Calu3 (cell line): ENCODE data around the gene IQCH. TPM values are rescaled to one million over a fixed set of nuclear protein-coding genes. Genes with fewer than 3 reads are reported as not detected.

Experiments used
- BruUV-seq: library from RNA; stranded (reverse); fragments of 400-500 nt; replicated peaks from 2 replicates; lab custom pipeline; 2021; lab: Mats Ljungman, UMichigan
- CTCF ChIA-PET: fragments of 300-600 bp; sonication (Branson Sonifier 250); formaldehyde crosslinking; loops from one replicate; lab custom pipeline; 2022; ENCODE audit warnings: antibody characterized with exemption; lab: Charles Lee
- DNase-seq: peaks from one replicate; pipeline ENCODE4 v3.0.0; 2022
- H3K27ac Mint-ChIP-seq: one replicate; pipeline ENCODE4 v1.8.0; 2022; ENCODE audit warnings: mixed read lengths; ENCODE audit not compliant: unreplicated experiment
- H3K27me3 Mint-ChIP-seq: one replicate; pipeline ENCODE4 v1.8.0; 2022; ENCODE audit warnings: mixed read lengths; ENCODE audit not compliant: unreplicated experiment
- H3K36me3 Mint-ChIP-seq: one replicate; pipeline ENCODE4 v1.8.0; 2022; ENCODE audit warnings: mild to moderate bottlenecking, moderate library complexity, mixed read lengths; ENCODE audit not compliant: insufficient read depth, unreplicated experiment
- H3K4me1 Mint-ChIP-seq: one replicate; pipeline ENCODE4 v1.8.0; 2022; ENCODE audit warnings: mild to moderate bottlenecking, low read depth, mixed read lengths; ENCODE audit not compliant: unreplicated experiment
- H3K4me3 Mint-ChIP-seq: one replicate; pipeline ENCODE4 v1.8.0; 2022; ENCODE audit warnings: mild to moderate bottlenecking, low read depth, moderate library complexity, mixed read lengths; ENCODE audit not compliant: unreplicated experiment
- H3K9me3 Mint-ChIP-seq: one replicate; pipeline ENCODE4 v1.8.0; 2022; ENCODE audit warnings: low read depth, mixed read lengths; ENCODE audit not compliant: unreplicated experiment
- intact Hi-C: fragments of 100-400 bp; cut with micrococcal nuclease; formaldehyde crosslinking; loops from one replicate; pipeline ENCODE4 v1.10.0; 2022; ENCODE audit not compliant: unreplicated experiment
- total RNA-seq: library from RNA; stranded (reverse); gene quantifications from 2 replicates; pipeline ENCODE4 v1.2.3, GENCODE V29; 2022
- TF ChIP-seq, protein P1 (sequence below): fragments of 200-600 bp; IDR thresholded peaks from one replicate; pipeline ENCODE4 v1.8.0; 2022; ENCODE audit warnings: antibody characterized with exemption; ENCODE audit not compliant: unreplicated experiment

Gene IQCH
- total RNA-seq, 1 experiment from 2014 or later = 5.5 TPM

DNA sequence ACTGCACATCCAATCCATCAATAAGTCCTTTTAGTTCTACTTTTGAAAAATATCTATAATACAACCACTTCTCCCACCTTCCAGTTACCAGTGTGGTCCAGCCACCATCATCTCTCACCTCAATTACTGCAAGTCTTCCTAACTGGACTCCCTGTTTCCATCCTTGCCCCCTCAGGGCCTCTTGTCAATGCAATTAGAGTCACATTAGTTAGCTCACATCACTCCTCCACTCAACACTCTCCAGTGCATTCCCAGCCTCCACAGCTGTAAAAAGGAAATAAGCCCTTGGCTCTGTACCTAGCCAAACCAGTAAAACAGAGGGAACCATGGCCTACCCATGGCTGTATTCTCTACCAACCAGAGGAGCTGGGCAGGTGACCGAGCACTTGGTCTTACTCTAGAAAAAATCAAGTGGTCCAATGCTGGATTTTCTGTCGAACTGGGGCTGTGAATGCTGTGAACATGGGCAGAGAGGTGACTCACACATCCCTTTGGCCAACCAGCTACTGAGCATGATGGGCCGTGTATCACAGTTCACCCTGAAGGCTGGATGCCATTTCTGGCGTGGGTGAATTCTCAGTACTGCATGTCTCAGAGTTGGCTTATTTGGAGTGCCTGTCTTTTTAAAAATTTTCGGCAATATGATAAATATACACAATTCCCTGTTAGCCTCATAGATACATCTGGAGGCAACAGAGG is 203.9 kb downstream of the IQCH start:
- DNase-seq = no peak
- Mint-ChIP-seq H3K27ac (no peak overlapping the region), H3K9me3 (no peaks in the 10 kb centered on the region), H3K4me3 (no peak overlapping the region), H3K4me1 (no peaks in the 10 kb centered on the region), H3K27me3 (no peaks in the 10 kb centered on the region), H3K36me3 (no peaks in the 10 kb centered on the region)
- TF ChIP-seq, protein P1, sequence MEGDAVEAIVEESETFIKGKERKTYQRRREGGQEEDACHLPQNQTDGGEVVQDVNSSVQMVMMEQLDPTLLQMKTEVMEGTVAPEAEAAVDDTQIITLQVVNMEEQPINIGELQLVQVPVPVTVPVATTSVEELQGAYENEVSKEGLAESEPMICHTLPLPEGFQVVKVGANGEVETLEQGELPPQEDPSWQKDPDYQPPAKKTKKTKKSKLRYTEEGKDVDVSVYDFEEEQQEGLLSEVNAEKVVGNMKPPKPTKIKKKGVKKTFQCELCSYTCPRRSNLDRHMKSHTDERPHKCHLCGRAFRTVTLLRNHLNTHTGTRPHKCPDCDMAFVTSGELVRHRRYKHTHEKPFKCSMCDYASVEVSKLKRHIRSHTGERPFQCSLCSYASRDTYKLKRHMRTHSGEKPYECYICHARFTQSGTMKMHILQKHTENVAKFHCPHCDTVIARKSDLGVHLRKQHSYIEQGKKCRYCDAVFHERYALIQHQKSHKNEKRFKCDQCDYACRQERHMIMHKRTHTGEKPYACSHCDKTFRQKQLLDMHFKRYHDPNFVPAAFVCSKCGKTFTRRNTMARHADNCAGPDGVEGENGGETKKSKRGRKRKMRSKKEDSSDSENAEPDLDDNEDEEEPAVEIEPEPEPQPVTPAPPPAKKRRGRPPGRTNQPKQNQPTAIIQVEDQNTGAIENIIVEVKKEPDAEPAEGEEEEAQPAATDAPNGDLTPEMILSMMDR = no peak
- CTCF ChIA-PET = interaction anchor here (0.8 kb wide), 1 partner anchor 23 kb away, joined by 13 read pairs; no protein-coding TSS in a partner anchor
- intact Hi-C loops = no loop called here
- BruUV-seq = no TSS peak

DNA sequence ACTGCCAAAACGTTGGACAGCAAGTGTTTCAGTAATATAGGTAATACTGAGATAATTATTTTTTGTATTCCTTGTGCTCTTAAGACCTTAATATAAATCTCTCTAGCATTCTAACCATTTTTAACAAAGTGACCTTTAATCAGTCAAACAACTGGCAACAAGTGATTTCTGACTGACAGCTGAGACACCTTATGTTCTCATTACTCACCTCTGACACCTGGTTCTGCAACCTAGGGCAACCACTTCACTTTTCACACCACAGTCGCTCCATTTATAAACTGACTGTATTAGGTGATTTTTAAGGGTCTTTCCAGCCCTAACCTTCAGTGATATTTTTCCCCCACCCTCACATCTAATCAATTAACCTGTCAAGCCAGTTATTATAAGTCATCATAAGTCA is 205.9 kb downstream of the IQCH start:
- intact Hi-C loops = no loop called here
- CTCF ChIA-PET = no interaction called here
- BruUV-seq = no TSS peak

DNA sequence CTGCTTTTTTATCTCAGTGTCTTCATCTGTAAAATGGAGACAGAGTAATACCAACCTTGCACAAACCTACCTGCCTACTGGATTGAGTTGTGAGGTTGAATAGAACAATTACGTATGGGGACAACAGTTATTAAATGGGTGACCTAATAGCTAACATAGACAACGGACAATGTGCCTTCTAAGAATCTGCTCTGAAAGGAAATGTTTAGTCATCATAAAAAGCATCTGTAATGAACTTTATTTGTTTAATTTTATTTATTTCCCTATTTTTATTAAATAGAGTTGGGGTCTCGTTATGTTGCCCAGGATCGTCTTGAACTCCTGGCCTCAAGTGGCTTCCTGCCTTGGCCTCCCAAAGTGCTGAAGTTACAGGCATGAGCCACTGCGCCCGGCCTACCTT is 207.1 kb downstream of the IQCH start:
- TF ChIP-seq, protein P1 = no peak
- no TSS peak for BruUV-seq
- no peak overlapping the region for H3K27ac Mint-ChIP-seq
- H3K4me3 Mint-ChIP-seq = no peak overlapping the region
- no peaks in the 10 kb centered on the region for H3K9me3 Mint-ChIP-seq
- H3K4me1 Mint-ChIP-seq = no peaks in the 10 kb centered on the region
- DNase-seq = no peak
- no peaks in the 10 kb centered on the region for H3K36me3 Mint-ChIP-seq
- CTCF ChIA-PET = no interaction called here
- intact Hi-C loops = no loop called here
- H3K27me3 Mint-ChIP-seq = no peaks in the 10 kb centered on the region

More for the DNA sequence above, 205.9 kb downstream of the IQCH start:
- H3K36me3 Mint-ChIP-seq = no peaks in the 10 kb centered on the region
- TF ChIP-seq, protein P1 = no peak
- H3K4me3 Mint-ChIP-seq = no peak overlapping the region
- no peak overlapping the region for H3K27ac Mint-ChIP-seq
- H3K27me3 Mint-ChIP-seq = no peaks in the 10 kb centered on the region
- H3K4me1 Mint-ChIP-seq = no peaks in the 10 kb centered on the region
- no peak for DNase-seq
- no peaks in the 10 kb centered on the region for H3K9me3 Mint-ChIP-seq

DNA sequence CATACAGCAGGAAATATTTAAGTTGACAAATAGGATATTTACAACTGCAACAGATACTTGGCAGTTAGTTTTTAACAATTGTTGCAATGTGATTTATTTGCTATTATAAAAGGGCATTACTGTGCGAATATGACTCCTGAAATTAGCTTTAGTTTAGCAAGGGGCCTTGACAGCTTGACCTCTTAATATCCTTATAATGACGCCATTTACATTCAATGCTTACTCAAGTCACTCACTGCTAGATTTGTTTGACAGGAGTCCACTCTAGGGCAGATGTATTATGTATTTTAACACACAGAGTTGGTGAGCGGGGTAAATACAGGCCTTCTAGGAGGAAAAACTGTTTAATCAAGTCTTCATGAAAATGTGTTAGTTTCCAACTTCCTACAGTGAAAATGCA is 208.3 kb downstream of the IQCH start:
- no TSS peak for BruUV-seq
- CTCF ChIA-PET = interaction anchor here (0.6 to 0.7 kb wide), 2 partner anchors 48 to 929 kb away, joined by 3 to 4 read pairs; no protein-coding TSS in a partner anchor
- no peak overlapping the region for H3K4me3 Mint-ChIP-seq
- TF ChIP-seq, protein P1 = no peak
- H3K9me3 Mint-ChIP-seq = no peaks in the 10 kb centered on the region
- H3K27ac Mint-ChIP-seq = no peak overlapping the region
- intact Hi-C loops = no loop called here
- no peaks in the 10 kb centered on the region for H3K36me3 Mint-ChIP-seq
- no peaks in the 10 kb centered on the region for H3K27me3 Mint-ChIP-seq
- no peak for DNase-seq
- no peaks in the 10 kb centered on the region for H3K4me1 Mint-ChIP-seq
